KMS-11 (cell line): Measurements from ENCODE around the gene OR14K1.
"Not testable (repeated sequence)": the region's sequence is repeated elsewhere in the genome, so short reads cannot be mapped to it uniquely, and the experiment has no call there.

Experiments used
- H2AFZ ChIP-seq: fragments of 200-600 bp; sonication (generic); 2 replicates; pipeline ENCODE4 v1.6.1; 2016; ENCODE audit warnings: antibody characterized with exemption, mixed run types, low read depth
- H3K27ac ChIP-seq: fragments of 200-600 bp; sonication (generic); 2 replicates; pipeline ENCODE4 v1.6.1; 2016; ENCODE audit warnings: mild to moderate bottlenecking, mixed run types
- H3K27me3 ChIP-seq: fragments of 200-600 bp; sonication (generic); 2 replicates; pipeline ENCODE4 v1.6.1; 2017; ENCODE audit warnings: mild to moderate bottlenecking, low read depth, mixed run types, moderate library complexity; ENCODE audit not compliant: insufficient read depth
- H3K36me3 ChIP-seq: fragments of 200-600 bp; sonication (generic); 2 replicates; pipeline ENCODE4 v1.6.1; 2017; ENCODE audit warnings: mild to moderate bottlenecking, mixed run types; ENCODE audit not compliant: insufficient read depth
- H3K4me1 ChIP-seq: fragments of 200-600 bp; sonication (generic); 2 replicates; pipeline ENCODE4 v1.6.1; 2016; ENCODE audit warnings: mild to moderate bottlenecking, low read depth, mixed run types; ENCODE audit not compliant: poor library complexity, severe bottlenecking
- H3K4me2 ChIP-seq: fragments of 200-600 bp; sonication (generic); 2 replicates; pipeline ENCODE4 v1.7.0; 2016; ENCODE audit warnings: mild to moderate bottlenecking, mixed run types
- H3K4me3 ChIP-seq: fragments of 200-600 bp; sonication (generic); IDR thresholded peaks from 2 replicates; pipeline ENCODE4 v1.6.1; 2017; ENCODE audit warnings: low read depth, low read length, mixed read lengths; ENCODE audit not compliant: insufficient read depth
- H3K79me2 ChIP-seq: fragments of 200-600 bp; sonication (generic); 2 replicates; pipeline ENCODE4 v1.6.1; 2016; ENCODE audit warnings: low read depth, mixed run types; ENCODE audit not compliant: insufficient read depth
- H3K9ac ChIP-seq: fragments of 200-600 bp; sonication (generic); 2 replicates; pipeline ENCODE4 v1.6.1; 2016; ENCODE audit warnings: mild to moderate bottlenecking, mixed run types
- H4K20me1 ChIP-seq: fragments of 200-600 bp; sonication (generic); 2 replicates; pipeline ENCODE4 v1.6.1; 2016; ENCODE audit warnings: mild to moderate bottlenecking, mixed run types; ENCODE audit not compliant: insufficient read depth
- CTCF ChIP-seq: fragments of 200-600 bp; sonication (generic); conservative IDR thresholded peaks from 2 replicates; pipeline ENCODE4 v1.6.1; 2017; ENCODE audit warnings: low read depth, mild to moderate bottlenecking, antibody characterized with exemption, low read length, moderate library complexity, mixed read lengths

The OR14K1 gene

GRCh38 chr1:247721222-247721621 lies 17.2 kb upstream of the OR14K1 start:
- H3K27ac ChIP-seq: no peak overlapping the region
- H2AFZ ChIP-seq: no peak overlapping the region
- no peaks in the 10 kb centered on the region for H3K4me1 ChIP-seq
- no peak overlapping the region for H3K4me2 ChIP-seq
- no peak overlapping the region for H3K9ac ChIP-seq
- no peaks in the 10 kb centered on the region for H3K27me3 ChIP-seq
- H3K79me2 ChIP-seq: no peaks in the 10 kb centered on the region
- no peak for TF ChIP-seq CTCF
- no peaks in the 10 kb centered on the region for H4K20me1 ChIP-seq
- H3K4me3 ChIP-seq: no peak overlapping the region
- H3K36me3 ChIP-seq: no peaks in the 10 kb centered on the region

GRCh38 chr1:247740721-247741120 lies 2.3 kb downstream of the OR14K1 start:
- H3K4me1 ChIP-seq: no peaks in the 10 kb centered on the region
- H3K4me3 ChIP-seq: no peak overlapping the region
- H3K27ac ChIP-seq: no peak overlapping the region
- no peaks in the 10 kb centered on the region for H3K27me3 ChIP-seq
- no peaks in the 10 kb centered on the region for H4K20me1 ChIP-seq
- H3K36me3 ChIP-seq: no peaks in the 10 kb centered on the region
- no peak for TF ChIP-seq CTCF
- no peak overlapping the region for H3K4me2 ChIP-seq
- no peaks in the 10 kb centered on the region for H3K79me2 ChIP-seq
- H3K9ac ChIP-seq: no peak overlapping the region
- H2AFZ ChIP-seq: no peak overlapping the region

DNA sequence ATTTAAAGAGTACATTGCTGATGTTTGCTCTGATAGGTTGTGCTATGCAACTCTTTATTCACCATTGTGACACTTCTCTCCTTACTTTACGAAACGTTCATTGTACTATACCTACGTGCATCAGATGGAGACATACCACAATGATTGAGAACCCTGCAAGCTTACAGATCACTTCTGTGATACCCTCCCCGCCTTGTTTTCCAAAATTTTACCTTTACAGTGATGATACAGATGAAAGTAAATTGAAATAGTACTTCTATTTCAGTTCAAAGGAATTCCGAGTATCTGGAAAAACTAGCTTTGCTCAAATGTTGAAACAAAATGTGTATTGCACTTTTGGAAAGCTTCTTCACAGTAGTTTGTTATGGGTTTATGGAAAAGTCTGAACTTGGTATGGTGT lies 3.3 kb downstream of the OR14K1 start:
- Histone ChIP-seq H3K4me2 (no peak overlapping the region), H3K4me1 (no peaks in the 10 kb centered on the region), H2AFZ (no peak overlapping the region), H3K4me3 (no peak overlapping the region), H3K27ac (no peak overlapping the region), H3K27me3 (no peaks in the 10 kb centered on the region), H3K9ac (no peak overlapping the region), H3K79me2 (no peaks in the 10 kb centered on the region), H3K36me3 (no peaks in the 10 kb centered on the region), H4K20me1 (no peaks in the 10 kb centered on the region)
- TF ChIP-seq CTCF: no peak

DNA sequence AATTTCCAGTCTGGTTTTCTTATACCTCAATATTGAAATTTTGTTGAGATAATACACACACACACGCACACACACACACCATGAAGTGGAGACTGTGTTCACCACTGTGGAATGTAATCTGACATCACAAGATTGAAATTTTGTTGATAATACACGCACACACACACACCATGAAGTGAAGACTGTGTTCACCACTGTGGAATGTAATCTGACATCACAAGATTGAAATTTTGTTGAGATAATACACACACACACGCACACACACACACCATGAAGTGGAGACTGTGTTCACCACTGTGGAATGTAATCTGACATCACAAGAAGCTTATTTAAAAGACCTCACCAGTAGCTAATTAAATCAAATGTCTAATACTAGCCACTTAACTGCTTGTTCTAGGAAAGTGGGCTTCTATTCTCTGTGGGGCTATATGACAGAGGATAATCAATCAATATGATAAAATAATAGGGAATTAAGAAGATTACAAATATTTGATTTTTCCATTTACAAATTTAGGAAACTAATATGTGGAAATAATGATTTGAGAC lies 3.9 kb downstream of the OR14K1 start:
- not testable (repeated sequence) for H3K4me3 ChIP-seq, H3K9ac ChIP-seq, H3K4me1 ChIP-seq, H2AFZ ChIP-seq, H3K27me3 ChIP-seq, H4K20me1 ChIP-seq, H3K27ac ChIP-seq, H3K79me2 ChIP-seq, H3K36me3 ChIP-seq, H3K4me2 ChIP-seq

DNA sequence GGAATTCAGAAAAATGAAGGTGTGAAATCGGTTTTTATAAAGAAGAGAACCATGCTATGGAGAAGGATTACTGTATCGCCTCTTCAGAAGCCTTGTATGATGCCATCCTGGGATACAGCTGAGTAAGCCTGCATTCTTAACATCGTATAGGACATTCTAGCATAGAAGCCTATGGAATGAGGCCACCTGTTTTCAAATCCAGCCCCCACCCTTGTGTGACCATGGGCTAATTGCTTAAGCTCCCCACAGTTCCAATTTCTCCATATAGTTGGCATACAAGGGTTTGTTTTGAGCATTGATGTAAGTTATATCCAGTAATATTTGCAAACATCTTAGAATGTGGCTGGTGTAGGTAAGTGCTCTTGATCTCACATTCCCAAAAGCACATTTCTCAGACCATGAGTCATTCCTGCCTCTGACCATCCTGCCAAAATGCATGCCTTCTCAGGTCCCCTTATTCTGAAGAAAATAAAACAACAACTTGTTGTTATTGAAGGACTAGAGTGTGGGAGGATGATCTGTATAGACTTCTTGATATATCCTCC lies 8.0 kb downstream of the OR14K1 start:
- Histone ChIP-seq H3K4me2 (no peak overlapping the region), H3K27ac (no peak overlapping the region), H3K4me3 (no peak overlapping the region), H3K79me2 (no peaks in the 10 kb centered on the region), H3K9ac (no peak overlapping the region), H3K27me3 (no peaks in the 10 kb centered on the region), H4K20me1 (no peaks in the 10 kb centered on the region), H2AFZ (no peak overlapping the region), H3K4me1 (no peaks in the 10 kb centered on the region), H3K36me3 (no peaks in the 10 kb centered on the region)
- TF ChIP-seq CTCF: no peak
